ENCODE data around the gene CYFIP2. TPM values are rescaled to one million over a fixed set of nuclear protein-coding genes. Genes with fewer than 3 reads are reported as not detected.

The CYFIP2 gene
- total RNA-seq, 2 donors from 2014 or later = 29.3 to 33.4 TPM

DNA sequence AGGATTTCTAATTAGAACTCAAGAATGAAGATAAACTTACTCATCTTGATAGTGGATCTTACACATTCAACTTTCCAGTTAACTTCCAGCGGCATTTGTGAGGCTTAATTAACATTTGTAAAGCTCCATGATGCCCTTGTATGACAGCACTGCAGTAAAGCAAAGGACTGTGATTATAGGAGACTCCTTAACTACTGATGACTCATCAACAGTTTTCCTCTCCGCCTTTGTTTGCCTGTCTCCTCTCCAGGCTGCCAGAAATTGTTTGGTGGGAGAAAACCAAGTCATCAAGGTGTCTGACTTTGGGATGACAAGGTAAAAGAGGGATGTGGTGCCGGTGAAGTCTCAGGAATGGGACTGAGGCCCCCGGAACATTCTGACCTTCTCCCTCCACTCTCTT is 20.4 kb upstream of the CYFIP2 start:
- Histone ChIP-seq H3K9ac (ENCODE audit: extremely low read depth, low read length, poor library complexity, severe bottlenecking) (no peak overlapping the region), H3K4me3 (ENCODE audit: low read length) (no peak overlapping the region), H3K4me1 (ENCODE audit: control insufficient read depth, insufficient read depth, low read length) (peaks cover 13% of the 10 kb centered on the region), H3K9me3 (ENCODE audit: control insufficient read depth, low read length) (no peaks in the 10 kb centered on the region), H3K27ac (ENCODE audit: low read depth, low read length) (no peak overlapping the region), H3K36me3 (ENCODE audit: control insufficient read depth, insufficient read depth, low read length) (no peaks in the 10 kb centered on the region), H3K27me3 (ENCODE audit: control insufficient read depth, insufficient read depth, low read length, poor library complexity, severe bottlenecking) (no peaks in the 10 kb centered on the region)
- Mint-ChIP-seq H3K27me3 (ENCODE audit: insufficient read depth) (no peaks in the 10 kb centered on the region), H3K9me3 (peaks cover under 1% of the 10 kb centered on the region), H3K4me1 (peaks cover 33% of the 10 kb centered on the region), H3K27ac (peak overlapping the region; percentile 96), H3K36me3 (ENCODE audit: low read depth) (no peaks in the 10 kb centered on the region), H3K4me3 (no peak overlapping the region)
- peak; percentile 68 for DNase-seq
- TF ChIP-seq, protein P1, sequence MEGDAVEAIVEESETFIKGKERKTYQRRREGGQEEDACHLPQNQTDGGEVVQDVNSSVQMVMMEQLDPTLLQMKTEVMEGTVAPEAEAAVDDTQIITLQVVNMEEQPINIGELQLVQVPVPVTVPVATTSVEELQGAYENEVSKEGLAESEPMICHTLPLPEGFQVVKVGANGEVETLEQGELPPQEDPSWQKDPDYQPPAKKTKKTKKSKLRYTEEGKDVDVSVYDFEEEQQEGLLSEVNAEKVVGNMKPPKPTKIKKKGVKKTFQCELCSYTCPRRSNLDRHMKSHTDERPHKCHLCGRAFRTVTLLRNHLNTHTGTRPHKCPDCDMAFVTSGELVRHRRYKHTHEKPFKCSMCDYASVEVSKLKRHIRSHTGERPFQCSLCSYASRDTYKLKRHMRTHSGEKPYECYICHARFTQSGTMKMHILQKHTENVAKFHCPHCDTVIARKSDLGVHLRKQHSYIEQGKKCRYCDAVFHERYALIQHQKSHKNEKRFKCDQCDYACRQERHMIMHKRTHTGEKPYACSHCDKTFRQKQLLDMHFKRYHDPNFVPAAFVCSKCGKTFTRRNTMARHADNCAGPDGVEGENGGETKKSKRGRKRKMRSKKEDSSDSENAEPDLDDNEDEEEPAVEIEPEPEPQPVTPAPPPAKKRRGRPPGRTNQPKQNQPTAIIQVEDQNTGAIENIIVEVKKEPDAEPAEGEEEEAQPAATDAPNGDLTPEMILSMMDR (conservative IDR thresholded peaks at IDR 0.05) = no peak
- WGBS, 2 experiments (ENCODE audit: insufficient coverage in 1 of 2, insufficient read length in 1 of 2) = 40 to 45% methylated on average over 2 to 4 of the region's 4 CpGs

DNA sequence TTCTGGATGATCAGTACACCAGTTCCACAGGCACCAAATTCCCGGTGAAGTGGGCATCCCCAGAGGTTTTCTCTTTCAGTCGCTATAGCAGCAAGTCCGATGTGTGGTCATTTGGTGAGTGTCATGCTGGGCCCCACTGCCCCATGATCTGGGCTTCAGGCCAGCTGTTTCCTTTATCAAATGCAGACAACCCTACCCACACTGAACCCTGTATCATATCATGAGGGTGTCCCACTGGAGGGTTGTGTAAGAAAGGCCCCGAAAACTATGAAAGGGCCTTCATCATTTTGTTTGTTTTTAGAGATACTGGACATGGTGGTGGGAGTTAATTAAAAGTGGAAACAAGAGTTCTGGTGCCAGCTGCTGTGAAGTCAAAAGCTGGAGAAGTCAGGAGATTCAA is 20.0 kb upstream of the CYFIP2 start:
- H3K4me3 Mint-ChIP-seq = no peak overlapping the region

DNA sequence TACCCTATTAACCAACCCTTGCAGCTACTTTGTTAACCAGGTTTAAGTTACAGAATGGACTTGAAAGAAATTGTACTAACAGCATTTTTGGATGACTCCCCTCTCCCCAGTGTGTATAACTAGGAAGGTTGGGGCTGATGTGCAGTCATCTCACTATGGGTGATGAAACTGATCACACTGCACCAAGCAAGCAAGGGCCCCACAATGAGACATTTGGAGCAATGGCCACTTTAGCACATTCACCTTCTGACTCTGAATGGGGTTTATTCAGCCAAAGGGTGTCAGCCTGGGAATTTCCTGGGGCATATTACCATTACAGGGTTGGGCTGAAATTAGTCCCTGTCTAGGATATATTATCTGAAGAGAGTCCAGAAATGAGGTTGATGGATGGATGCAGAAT is 18.7 kb upstream of the CYFIP2 start:
- H3K27ac Mint-ChIP-seq = no peak overlapping the region
- no peak overlapping the region for H3K4me3 ChIP-seq (ENCODE audit: low read length)
- H3K27me3 ChIP-seq (ENCODE audit: control insufficient read depth, insufficient read depth, low read length, poor library complexity, severe bottlenecking) = no peaks in the 10 kb centered on the region
- no peaks in the 10 kb centered on the region for H3K9me3 Mint-ChIP-seq
- TF ChIP-seq, protein P1 (conservative IDR thresholded peaks at IDR 0.05) = no peak
- H3K9me3 ChIP-seq (ENCODE audit: control insufficient read depth, low read length) = no peaks in the 10 kb centered on the region
- H3K4me3 Mint-ChIP-seq = no peak overlapping the region
- no peak overlapping the region for H3K27ac ChIP-seq (ENCODE audit: low read depth, low read length)
- no peak for DNase-seq
- no peaks in the 10 kb centered on the region for H3K36me3 ChIP-seq (ENCODE audit: control insufficient read depth, insufficient read depth, low read length)
- peaks cover 33% of the 10 kb centered on the region for H3K4me1 Mint-ChIP-seq
- H3K36me3 Mint-ChIP-seq (ENCODE audit: low read depth) = no peaks in the 10 kb centered on the region
- H3K9ac ChIP-seq (ENCODE audit: extremely low read depth, low read length, poor library complexity, severe bottlenecking) = no peak overlapping the region
- H3K4me1 ChIP-seq (ENCODE audit: control insufficient read depth, insufficient read depth, low read length) = peaks cover 13% of the 10 kb centered on the region
- no peaks in the 10 kb centered on the region for H3K27me3 Mint-ChIP-seq (ENCODE audit: insufficient read depth)

More for the DNA sequence above, 20.0 kb upstream of the CYFIP2 start:
- Mint-ChIP-seq H3K4me1 (peaks cover 33% of the 10 kb centered on the region), H3K9me3 (no peaks in the 10 kb centered on the region), H3K36me3 (ENCODE audit: low read depth) (no peaks in the 10 kb centered on the region), H3K27me3 (ENCODE audit: insufficient read depth) (no peaks in the 10 kb centered on the region), H3K27ac (peak overlapping the region; percentile 96)
- no peak for DNase-seq
- 75 to 83% methylated on average over 2 to 4 of the region's 4 CpGs for WGBS, 2 experiments (ENCODE audit: insufficient coverage in 1 of 2, insufficient read length in 1 of 2)
- no peaks in the 10 kb centered on the region for H3K36me3 ChIP-seq (ENCODE audit: control insufficient read depth, insufficient read depth, low read length)
- no peak overlapping the region for H3K9ac ChIP-seq (ENCODE audit: extremely low read depth, low read length, poor library complexity, severe bottlenecking)
- TF ChIP-seq, protein P1 (conservative IDR thresholded peaks at IDR 0.05) = no peak
- no peak overlapping the region for H3K27ac ChIP-seq (ENCODE audit: low read depth, low read length)
- H3K9me3 ChIP-seq (ENCODE audit: control insufficient read depth, low read length) = no peaks in the 10 kb centered on the region
- peaks cover 13% of the 10 kb centered on the region for H3K4me1 ChIP-seq (ENCODE audit: control insufficient read depth, insufficient read depth, low read length)
- no peak overlapping the region for H3K4me3 ChIP-seq (ENCODE audit: low read length)
- H3K27me3 ChIP-seq (ENCODE audit: control insufficient read depth, insufficient read depth, low read length, poor library complexity, severe bottlenecking) = no peaks in the 10 kb centered on the region
